Skin of body (tissue), 2 donors: ENCODE results near the gene NKX2-3. TPM values are rescaled to one million over a fixed set of nuclear protein-coding genes. Genes with fewer than 3 reads are reported as not detected.

Experiments used
- DNase-seq: peaks from one replicate; lab custom pipeline; 2025; lab: John Stamatoyannopoulos, UW
- total RNA-seq: library from RNA; depleted of rRNA; stranded (reverse); fragments of >200 nt; gene quantifications from one replicate; pipeline ENCODE4 v1.2.3, GENCODE V29; 2014

Gene NKX2-3
- not detected for total RNA-seq

DNA sequence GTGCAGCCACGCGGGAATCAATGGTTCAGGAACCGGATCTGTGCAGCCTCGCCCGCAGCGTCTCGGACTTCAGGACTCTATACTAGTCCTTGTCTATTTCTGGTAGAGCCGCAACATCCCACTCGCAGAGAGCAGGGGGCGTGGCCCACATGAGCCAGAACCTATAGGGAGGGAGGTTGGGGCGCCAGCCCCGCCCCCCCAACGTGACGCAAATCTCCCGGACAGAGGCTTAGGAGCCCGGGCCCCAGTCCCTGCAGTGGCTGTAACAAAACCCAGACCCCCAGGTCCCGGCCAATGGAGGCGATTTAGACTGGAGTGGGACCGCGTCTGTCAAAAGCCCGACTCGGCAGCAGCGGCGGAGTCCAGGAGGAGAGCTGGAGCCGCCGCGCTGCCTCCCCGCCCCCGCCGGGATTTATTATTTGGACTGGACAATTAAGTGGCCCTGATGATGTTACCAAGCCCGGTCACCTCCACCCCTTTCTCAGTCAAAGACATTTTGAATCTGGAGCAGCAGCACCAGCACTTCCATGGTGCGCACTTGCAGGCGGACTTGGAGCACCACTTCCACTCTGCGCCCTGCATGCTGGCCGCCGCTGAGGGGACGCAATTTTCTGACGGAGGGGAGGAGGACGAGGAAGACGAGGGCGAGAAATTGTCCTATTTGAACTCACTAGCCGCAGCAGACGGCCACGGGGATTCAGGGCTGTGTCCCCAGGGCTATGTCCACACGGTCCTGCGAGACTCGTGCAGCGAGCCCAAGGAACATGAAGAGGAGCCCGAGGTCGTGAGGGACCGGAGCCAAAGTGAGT is at the start of gene NKX2-3:
TSS of gene NKX2-3 (plus strand) at position 256 of the 809 bp plus-strand sequence. CDS start at position 446, 190 bp downstream.
- no peak for DNase-seq

DNA sequence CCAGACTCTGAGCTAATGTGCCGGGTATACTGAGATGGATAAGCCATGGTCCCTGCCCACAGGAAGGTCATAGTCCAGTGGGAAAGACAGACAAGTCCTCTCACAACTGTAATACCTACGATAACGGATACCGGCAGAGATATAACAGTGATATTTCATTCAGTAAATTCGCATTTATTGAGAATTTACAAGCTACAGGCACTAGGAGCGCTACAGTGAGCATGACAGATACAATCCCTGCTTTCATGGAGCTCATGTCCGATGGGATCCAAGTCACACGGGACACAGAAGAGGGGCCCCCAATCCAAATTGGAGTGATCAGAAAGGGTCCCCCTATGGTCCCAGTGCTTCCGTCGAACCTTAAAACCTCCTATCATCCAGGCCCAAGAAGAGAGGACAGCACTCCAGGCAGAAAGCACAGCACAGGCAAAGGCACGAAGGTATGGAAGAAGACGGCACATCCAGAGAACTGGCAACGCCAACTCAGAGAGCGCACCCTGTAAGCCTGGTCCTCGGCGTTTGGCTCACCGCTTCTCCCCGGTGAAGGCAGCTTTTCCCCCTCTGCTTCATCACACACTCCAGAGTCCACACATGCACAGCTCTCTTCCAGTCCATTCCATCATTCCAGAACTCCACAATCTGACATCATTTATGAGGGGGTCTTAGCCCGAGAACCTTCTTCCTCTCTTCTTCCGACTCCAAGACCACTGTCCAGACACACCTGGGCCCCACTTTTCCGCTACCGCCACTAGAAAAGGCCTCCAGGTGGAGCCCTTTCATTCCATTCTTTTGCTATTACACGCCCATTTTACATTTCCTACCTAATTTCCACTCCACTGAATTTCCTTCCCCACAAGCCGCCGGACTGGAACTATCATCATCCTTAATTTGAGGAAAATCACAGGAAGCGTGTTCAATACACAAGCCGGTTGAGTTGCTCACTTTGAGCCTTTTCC is 47.8 kb upstream of the NKX2-3 start:
- no peak for DNase-seq

DNA sequence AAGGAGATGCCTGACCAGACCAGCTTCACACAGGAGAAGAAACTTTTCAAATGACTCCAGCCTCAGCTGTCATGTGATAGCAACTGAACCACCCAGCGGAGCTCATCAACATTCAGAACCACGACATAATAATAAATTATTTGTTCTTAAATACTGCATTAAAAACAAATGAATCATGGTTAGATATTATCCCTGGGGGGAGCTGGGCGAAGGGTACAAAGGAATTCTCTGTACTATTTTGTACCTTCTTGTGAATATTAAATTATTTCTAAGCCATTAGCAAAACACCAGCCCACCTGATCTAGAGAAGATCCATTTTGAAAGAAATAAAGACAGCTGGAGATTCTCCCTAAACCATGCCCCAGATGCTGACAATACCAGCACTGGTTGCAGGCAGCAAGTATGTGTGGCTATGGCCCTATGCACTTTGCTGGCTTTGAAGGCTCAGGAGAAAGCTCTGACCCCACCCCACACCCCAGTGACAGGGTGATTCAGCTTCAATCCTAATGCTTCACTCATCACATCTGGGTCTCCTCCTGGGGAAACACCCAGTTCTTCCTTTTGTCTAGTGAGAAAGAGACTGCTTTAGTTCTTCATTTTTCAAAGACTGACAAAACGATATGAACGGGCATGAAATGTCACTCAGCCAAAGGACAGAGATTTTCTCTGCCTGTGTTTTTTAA is 45.5 kb upstream of the NKX2-3 start:
- no peak for DNase-seq

DNA sequence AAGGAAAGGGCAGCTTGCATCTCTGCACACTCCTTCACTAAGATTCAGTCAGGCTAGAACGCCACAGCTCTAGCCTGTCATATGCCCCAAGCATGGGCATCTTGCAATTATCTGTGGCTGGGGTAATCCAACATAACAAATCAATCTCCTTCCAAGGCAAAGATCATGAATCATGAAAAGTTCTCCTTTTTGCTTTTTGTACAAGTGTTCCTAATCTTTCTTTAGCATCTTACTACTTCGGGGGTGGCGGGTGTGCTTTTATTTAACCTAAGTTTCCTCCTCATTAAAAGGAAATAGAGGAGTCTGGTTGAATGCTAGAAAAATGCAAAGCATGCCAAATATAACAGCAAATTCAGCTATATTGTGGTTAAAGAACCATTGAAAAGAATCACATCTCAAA is 43.5 kb upstream of the NKX2-3 start:
- DNase-seq: no peak

DNA sequence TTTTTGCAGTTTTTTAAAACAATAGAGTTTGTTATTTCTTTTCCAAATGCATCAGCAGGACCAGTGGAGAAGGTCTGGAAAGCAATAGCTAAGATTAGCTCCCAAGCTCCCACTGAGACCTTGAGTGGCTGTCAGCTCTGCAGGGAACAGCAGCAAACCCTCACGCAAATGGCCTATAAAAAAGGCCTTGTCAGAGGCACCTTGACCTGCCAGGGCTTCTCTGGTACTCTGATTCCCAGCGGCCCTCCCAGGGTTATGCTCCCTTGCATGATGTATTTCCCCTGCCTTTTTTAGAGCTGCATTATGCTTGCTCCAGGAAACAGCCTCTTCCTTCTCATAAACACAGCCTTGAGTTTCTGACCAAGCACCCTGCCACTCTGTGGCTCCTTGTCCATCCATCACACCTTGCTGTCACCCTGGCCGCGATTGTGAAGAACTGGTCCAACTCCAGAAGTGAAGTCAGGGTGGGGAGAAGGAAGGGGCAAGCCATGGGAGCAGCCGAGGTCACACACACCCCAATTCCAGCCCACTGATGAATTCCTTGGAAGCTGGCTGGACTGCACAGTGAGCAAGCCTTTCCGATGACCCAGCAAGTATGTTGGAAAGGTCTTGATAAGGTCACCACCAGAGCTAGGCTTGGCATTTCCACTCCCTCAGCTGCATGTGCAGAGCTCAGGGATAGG is 35.3 kb upstream of the NKX2-3 start:
- DNase-seq: no peak

DNA sequence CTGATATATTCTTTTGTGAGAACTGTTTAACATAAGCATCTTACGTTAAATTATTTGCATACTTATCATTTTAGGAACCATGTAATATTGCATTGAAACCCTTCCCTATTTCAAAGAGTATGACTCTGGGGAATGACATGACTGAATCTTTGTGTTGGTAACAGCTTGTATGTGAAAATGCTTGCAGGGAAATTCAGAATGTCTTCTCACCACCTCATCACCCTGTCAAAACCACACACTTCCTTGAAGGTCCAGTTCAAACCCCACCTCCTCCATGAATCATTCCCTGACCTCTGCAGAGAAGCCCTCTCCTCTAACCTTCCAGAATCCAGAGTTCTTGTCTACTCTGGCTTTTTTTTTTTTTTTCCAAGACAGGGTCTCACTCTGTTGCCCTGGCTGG is 26.3 kb upstream of the NKX2-3 start:
- no peak for DNase-seq

DNA sequence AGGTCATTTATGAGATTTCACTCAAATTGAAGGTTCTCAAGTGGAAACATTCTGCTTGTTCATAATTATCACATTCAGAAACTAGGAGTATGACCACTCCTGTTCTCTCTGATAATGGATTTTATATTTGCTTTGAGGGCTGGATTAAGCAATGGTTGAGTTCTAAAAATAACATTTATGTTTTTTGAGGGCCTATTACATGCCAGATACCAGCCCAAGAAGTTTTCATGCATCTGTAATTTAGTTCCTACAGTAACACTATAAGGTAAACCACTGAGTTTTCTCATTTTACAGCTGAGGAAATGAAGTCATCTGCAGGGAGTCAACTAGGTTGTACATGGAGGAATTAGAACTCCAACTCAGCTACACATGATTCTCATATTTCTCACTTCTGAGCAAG is 25.5 kb upstream of the NKX2-3 start:
- DNase-seq: no peak

DNA sequence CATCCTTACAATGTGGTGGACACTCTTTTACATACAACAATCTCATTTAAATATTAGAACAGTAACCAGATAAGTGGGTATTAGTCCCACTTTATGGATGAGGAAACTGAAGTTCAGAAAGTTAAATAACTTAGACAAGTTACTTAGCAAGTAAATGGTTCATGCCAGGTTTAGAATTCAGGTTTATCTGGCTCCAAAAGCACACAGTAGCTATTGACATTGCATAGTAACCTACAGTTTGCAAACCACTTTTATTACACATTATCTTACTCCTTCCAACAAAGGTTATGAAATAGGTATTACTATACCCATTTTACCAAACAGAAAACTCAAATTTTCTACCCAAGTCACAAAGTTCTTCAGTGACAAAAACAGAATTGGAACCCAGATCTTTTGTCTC is 19.7 kb upstream of the NKX2-3 start:
- no peak for DNase-seq

DNA sequence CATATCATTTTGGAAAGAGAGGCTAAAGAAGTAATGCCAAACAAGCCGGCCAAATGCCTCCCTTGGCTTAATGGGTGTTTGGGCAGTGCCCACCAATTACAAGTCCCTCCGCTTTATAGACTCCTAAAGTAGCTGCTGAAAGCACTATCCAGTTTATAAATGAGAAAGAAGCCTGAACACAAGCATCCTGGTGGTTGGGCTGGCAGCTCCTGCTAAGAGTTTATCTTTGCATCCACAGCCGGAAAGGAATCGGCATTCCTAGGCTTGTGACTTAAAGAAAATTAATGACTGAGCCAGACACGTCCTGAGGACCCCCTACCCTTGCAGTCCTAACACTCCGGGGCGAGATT is 13.1 kb upstream of the NKX2-3 start:
- DNase-seq: no peak

DNA sequence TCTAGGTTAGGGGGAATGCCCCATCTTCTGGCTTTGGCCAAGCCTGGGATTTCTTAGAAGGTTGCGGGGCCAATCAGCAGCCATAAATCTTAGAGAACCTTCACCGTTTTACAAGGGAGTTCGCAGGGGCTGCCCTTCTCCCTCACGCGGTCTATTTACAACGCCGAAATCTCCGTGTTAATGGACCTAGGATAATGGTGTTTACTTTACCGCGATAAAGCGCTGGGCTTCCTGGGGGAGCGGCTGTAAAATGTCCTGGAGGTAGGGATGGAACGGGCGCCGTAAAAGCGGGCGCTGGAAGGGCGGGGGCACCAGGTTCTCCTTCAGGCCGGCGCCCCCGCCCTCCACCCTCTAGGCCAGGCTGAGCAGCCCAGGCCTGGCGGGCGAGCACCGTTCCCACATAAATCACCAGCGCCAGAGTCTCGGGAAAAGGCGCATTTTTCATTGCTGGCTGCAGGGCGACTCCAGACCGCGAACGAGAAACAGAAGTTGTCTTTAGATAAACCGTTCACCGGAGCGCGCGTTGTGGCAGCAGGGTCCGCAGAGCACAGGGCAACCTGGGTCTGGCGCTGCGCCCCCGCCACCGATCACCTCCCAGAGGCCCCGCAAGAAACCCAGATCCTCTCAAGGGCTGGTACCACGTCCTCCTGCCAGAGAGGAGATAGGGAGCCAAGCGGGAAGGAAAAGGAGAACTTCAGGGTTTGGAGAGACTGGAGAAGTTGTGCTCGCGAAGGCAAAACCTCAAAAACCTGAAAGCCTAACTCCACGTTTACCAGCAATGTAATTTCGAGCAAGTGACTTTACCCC is 12.5 kb upstream of the NKX2-3 start:
- DNase-seq: no peak

DNA sequence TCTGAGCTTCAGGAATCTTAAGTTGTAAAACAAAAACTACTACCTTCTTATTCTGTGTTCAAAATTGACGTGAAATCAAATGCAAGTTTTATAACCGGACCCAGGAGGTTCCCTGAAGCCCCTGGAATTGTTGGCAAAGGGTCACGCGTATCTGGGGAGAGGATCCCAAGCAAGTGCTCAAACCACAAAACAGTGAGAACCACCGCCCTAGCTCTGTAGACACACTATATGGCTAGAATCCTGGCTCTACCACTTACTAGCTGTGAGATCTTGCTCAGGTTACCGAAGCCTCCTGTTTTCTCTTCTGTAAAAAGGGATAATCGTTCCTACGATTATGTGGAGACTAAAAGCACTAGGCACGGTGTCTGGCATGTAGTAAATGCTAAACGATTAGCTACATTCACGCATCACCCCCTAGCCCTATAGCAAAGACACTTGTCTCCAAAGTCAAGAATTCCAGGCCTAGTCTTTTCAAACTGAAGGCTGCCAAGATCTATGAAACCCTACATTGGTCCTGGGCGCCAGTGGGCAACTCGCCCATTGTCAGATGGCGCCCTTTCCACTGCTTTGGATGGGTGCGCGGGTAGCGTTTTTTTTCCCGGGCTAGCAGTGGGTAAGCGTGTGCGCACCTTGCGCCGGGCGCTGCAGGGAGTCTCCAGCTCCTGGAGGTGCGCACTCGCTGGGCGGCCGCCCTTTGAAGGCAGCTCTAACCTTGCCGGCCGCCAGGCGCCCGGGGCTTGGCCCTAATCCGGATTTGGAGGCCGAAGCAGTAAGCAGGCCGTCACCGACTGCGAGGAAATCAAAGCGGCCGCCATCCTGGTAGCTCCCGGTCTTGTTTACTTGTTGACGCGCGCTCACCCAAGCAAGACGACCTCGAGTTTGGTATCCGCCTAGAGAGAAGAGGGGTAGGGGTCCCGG is 11.6 kb upstream of the NKX2-3 start:
- no peak for DNase-seq

DNA sequence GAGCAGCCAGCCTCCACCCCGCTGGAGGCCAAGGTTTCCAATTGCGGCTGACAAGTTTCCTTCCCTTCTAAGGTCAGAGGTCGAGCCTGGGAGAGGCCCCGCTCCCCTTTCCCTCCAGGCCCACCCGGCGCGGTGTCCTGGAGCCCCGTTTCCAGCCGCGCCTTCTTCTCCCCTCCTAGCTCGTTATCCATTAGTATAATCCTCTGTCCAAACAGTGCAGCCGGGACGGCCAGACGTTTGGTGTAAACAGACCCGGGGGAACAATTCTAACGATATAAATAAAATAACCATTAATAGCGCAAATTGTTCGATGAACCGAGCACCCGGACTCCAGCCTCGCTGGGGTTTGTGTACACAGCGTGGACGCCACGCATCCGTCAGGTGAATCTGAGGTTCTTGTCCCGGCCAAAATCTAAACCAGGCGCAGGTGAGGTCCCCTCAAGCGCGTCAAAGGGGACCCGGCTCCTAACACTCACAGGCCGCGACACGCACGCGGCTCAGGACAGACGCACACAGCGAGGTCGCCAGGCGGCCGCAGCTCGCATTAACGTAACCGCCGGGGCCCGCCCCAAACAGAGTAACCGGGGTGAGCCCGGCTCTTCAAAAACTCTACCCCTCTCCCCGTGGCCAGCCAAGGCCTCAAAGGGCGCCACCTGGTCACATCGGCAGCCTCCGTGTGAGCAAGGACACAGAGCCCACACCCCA is 10.8 kb upstream of the NKX2-3 start:
- DNase-seq: no peak

DNA sequence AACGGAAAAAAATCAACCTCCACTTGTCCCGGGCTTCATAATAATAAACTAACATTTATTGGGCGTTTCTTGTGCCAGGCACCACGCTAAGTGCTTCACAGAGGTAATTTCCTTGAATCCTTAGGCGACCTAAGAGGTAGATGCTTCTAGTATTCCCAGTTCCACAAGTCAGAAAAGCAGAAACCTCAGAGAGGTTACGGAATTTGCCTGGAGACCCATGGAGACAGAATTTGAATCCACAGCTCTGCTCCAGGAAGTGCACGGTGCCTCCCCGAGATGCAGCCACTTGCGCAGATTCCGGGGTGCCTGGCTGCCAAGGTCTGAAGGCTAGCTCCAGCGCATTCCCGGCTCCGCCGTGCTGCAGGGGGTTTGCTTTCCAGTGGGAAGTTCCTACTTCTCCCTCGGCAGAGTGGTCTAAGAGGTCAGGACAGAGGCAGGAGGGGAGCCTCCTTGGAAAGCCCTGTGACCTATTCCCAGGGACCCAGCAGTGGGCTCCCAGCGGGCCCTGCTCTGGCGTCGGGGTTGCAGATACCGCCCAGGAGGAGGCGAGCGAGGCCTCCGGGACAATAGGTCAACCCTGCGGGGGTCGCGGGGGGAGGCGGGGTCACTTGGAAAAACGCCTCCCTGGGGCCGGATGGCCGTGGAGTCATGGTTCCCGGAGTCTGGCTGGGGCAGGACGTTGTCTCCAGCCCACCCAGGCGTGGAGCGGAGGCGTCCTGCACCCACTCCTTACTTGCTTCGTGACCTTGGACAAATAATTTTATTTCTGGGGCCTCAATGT is 10.1 kb upstream of the NKX2-3 start:
- DNase-seq: no peak

DNA sequence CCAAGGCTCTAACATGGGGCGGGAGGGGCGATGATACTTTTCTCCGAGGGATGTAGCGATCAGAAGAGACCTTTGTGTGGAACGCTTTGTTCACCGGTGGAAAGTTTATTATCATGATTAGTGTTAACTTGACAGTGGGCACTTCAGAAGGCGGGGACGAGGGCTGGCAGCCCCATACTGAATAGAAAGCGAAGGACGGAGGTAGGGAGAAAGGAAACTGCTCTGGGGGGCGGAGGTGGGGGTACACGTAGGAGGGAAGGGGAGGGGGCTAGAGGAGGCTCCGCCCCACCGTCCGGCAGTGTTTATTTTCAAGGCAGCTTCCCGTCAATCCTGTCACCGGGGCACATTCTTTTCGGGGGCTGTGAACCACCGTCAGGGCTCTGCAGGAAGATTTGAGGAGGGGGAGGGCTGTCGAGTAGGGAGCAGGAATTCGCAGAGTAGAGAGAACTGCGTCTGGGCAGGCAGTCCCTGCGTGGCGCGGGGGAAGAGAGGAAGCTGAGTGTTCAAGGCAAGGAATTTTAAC is 9.4 kb upstream of the NKX2-3 start:
- no peak for DNase-seq

DNA sequence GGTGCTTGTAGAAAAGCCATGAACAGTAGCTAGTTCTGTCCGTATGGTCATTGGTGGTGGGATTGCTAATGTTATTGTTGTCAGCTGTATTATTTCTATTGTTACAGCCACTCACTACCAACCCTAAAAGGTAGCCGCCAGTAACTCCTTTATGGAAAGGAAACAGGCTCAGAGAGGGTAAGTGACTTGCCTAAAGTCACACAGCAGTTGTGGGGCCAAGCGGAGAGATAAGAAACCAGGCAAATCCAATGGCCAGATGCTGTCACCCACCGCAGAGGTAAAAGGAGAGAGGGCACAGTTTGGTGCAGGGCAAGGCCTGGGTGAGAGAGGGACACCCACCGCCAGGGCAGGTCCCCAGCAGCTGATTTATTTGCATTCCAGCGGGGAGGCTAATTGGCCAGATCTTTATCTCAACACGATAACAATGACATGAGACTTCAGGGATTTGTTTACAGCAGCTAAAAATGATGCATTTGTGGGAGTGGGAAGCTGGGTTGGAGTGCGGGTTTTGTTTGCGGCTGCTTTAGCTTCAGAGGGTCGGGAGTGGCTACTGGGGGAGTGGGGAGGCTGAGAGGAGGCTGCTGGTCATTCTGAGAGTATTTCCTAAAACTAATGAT is 8.6 kb upstream of the NKX2-3 start:
- DNase-seq: no peak

DNA sequence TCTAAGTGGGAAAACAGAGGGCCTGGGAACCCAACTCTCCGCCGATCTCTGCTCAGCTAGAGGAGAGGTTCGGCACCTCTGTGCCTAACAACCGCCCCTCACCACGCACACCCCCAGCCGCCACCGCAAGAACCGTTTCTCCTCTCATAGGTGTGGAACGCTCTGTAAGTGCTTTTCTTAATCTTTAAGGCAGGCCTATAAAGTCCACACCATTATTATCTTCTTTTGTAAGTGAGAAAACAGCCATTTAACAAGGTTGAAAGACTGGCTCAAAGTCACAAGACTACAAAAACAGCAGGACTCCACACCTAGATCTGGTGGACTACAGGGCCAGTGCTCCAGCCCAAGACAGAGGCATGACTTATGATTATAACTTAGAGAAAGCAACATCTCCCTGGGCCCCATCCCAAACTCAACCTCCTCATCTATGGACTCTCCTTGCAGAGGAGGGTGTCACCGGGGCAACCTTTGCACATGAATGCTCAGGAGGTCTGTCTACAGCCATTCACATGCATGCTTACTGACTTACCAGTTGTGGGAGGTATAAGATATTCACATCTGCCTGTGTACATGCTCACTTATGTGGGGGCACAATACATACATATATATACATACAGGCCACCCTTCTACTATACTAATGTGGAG is 7.9 kb upstream of the NKX2-3 start:
- no peak for DNase-seq

DNA sequence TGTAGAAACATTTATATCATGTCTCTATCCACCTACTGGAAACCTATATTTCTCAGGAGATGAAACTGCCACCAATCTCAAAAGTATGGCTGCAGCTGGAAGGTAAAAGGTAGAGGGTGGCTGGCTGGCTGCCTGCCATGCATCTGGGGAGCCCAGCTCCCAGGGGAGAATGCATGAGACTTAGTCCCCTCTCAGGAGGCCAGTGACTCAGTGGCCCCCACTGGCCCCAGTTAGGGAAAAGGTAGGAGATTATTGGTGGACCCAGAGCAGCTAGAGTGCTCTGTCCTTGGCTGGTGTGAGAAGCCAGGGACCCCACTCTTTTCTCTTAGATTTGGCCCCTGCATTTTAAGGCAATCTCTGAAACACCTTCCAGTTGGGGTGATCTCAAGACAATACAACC is 6.8 kb upstream of the NKX2-3 start:
- no peak for DNase-seq
